OCI-LY3 (cell line): ENCODE data around the gene TEDC2.
A peak's percentile ranks its signal among the peaks of the same experiment; 100 is the strongest.

Source experiments
- H2AFZ ChIP-seq: fragments of 200-600, 300-600 bp; shearing (Covaris generic); 2 replicates; pipeline ENCODE4 v1.6.0; 2014; ENCODE audit warnings: antibody characterized with exemption, low read depth, low read length
- H3K27ac ChIP-seq: fragments of 200-600, 300-600 bp; sonication (generic); 2 replicates; pipeline ENCODE4 v1.5.1; 2014; ENCODE audit warnings: mild to moderate bottlenecking, low read length, moderate library complexity, mixed read lengths
- H3K27me3 ChIP-seq: fragments of 200-600, 300-600 bp; sonication (generic); 2 replicates; pipeline ENCODE4 v1.6.1; 2014; ENCODE audit warnings: low read depth, low read length, mixed read lengths
- H3K36me3 ChIP-seq: fragments of 200-600, 300-600 bp; sonication (generic); replicated peaks from 2 replicates; pipeline ENCODE3; 2014; ENCODE audit warnings: low read depth, low read length, mixed read lengths
- H3K4me1 ChIP-seq: fragments of 300-600, 200-600 bp; sonication (generic); 2 replicates; pipeline ENCODE4 v1.6.1; 2014; ENCODE audit warnings: low read length, mixed read lengths
- H3K4me2 ChIP-seq: fragments of 200-600, 300-600 bp; sonication (generic); 2 replicates; pipeline ENCODE4 v1.6.1; 2014; ENCODE audit warnings: low read length, mixed read lengths
- H3K4me3 ChIP-seq: fragments of 300-600, 200-600 bp; sonication (generic); 2 replicates; pipeline ENCODE4 v1.5.1; 2014; ENCODE audit warnings: antibody characterized with exemption, mild to moderate bottlenecking, low read length, moderate library complexity
- H3K79me2 ChIP-seq: fragments of 300-600, 200-600 bp; shearing (Covaris generic); 2 replicates; pipeline ENCODE4 v1.6.1; 2014; ENCODE audit warnings: mild to moderate bottlenecking, low read length, mixed read lengths
- H3K9ac ChIP-seq: fragments of 300-600, 200-600 bp; shearing (Covaris generic); 2 replicates; pipeline ENCODE4 v1.6.0; 2014; ENCODE audit warnings: mild to moderate bottlenecking, low read length, moderate library complexity
- H3K9me3 ChIP-seq: fragments of 200-600, 300-600 bp; shearing (Covaris generic); 2 replicates; pipeline ENCODE4 v1.6.1; 2014; ENCODE audit warnings: low read length, mixed read lengths; ENCODE audit not compliant: insufficient read depth
- H4K20me1 ChIP-seq: fragments of 200-600, 300-600 bp; sonication (generic); 2 replicates; pipeline ENCODE4 v1.6.1; 2016; ENCODE audit warnings: low read length, mixed read lengths; ENCODE audit not compliant: insufficient read depth
- CTCF ChIP-seq: fragments of 200-600, 300-600 bp; sonication (generic); IDR thresholded peaks from 2 replicates; pipeline ENCODE4 v1.5.1; 2014; ENCODE audit warnings: antibody characterized with exemption, low read length, low read depth
- EZH2phosphoT487 ChIP-seq: fragments of 200-600 bp; shearing (Covaris generic); IDR thresholded peaks from 2 replicates; pipeline ENCODE4 v1.6.1; 2018; ENCODE audit warnings: antibody characterized with exemption, mixed run types, low read depth

The TEDC2 gene

GRCh38 chr16:2466667-2467527, 7.0 kb downstream of the TEDC2 start:
- Histone ChIP-seq H3K9ac (no peak overlapping the region), H3K4me3 (no peak overlapping the region)
- TF ChIP-seq CTCF (no peak), EZH2phosphoT487 (no peak)

GRCh38 chr16:2467528-2468232, 7.8 kb downstream of the TEDC2 start:
- peak overlapping the region; percentile 77 for H3K4me2 ChIP-seq
- peak overlapping the region; percentile 72; the same call in 1 of the 2 replicates for H3K4me3 ChIP-seq
- H2AFZ ChIP-seq = no peak overlapping the region
- H4K20me1 ChIP-seq = no peaks in the 10 kb centered on the region
- no peaks in the 10 kb centered on the region for H3K36me3 ChIP-seq
- no peak overlapping the region for H3K27ac ChIP-seq
- no peaks in the 10 kb centered on the region for H3K79me2 ChIP-seq
- H3K9me3 ChIP-seq = no peaks in the 10 kb centered on the region
- H3K9ac ChIP-seq = no peak overlapping the region
- peaks cover 25% of the 10 kb centered on the region for H3K27me3 ChIP-seq
- H3K4me1 ChIP-seq = peaks cover 30% of the 10 kb centered on the region
- no peak for TF ChIP-seq EZH2phosphoT487
- TF ChIP-seq CTCF = no peak

More at GRCh38 chr16:2466667-2467527, 7.0 kb downstream of the TEDC2 start:
- Histone ChIP-seq H2AFZ (no peak overlapping the region), H3K4me2 (no peak overlapping the region), H3K36me3 (no peaks in the 10 kb centered on the region), H3K27ac (no peak overlapping the region), H3K79me2 (no peaks in the 10 kb centered on the region), H3K9me3 (no peaks in the 10 kb centered on the region), H4K20me1 (no peaks in the 10 kb centered on the region), H3K27me3 (peaks cover 25% of the 10 kb centered on the region), H3K4me1 (peaks cover 30% of the 10 kb centered on the region)

GRCh38 chr16:2468233-2468724, 8.4 kb downstream of the TEDC2 start:
- H3K27me3 ChIP-seq = peaks cover 25% of the 10 kb centered on the region
- H3K36me3 ChIP-seq = no peaks in the 10 kb centered on the region
- H3K4me3 ChIP-seq = peak overlapping the region; percentile 72
- H4K20me1 ChIP-seq = no peaks in the 10 kb centered on the region
- peak overlapping the region; percentile 43; the same call in 1 of the 2 replicates for H2AFZ ChIP-seq
- H3K4me1 ChIP-seq = peaks cover 30% of the 10 kb centered on the region
- no peak overlapping the region for H3K27ac ChIP-seq
- TF ChIP-seq CTCF (no peak), EZH2phosphoT487 (no peak)
- no peaks in the 10 kb centered on the region for H3K79me2 ChIP-seq
- peak overlapping the region; percentile 23; the same call in 1 of the 2 replicates for H3K9ac ChIP-seq
- peak overlapping the region; percentile 77 for H3K4me2 ChIP-seq
- no peaks in the 10 kb centered on the region for H3K9me3 ChIP-seq
